ENCODE results near the gene TTC34.

The TTC34 gene

DNA sequence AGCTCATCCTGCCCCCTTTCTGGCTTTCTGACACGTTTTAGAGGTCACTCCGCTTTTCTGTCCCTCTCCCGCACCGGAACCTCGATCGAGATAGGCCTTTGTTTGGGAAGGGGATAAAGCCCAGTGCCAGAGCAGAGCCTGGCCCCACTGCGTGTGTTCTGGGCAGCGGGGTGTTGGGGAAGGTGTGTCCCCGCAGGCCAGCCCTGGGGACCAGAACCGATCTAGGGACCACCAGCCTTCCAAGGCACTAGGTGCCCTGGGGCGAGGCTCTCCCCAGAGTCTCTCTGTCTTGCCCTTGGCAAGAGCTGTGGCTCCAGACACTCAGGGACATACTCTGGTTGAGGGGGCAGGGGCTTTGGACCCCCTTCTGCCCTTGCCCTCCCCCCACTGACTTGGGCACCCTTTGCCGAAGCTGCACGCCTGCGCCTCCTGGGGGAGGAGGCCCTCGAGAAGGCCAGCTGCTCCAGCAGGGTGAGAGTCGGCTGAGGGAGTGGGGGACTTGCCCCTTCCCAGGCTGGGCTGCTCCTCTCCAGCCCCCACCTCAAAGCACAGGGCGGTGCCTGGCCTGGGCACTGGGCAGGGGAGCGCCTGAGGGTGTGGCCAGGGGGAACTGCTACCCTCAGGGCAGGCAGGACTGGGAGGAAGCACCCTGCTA lies 198.5 kb downstream of the TTC34 start:
- Mint-ChIP-seq H3K36me3 (peaks cover 3% of the 10 kb centered on the region), H3K9me3 (peaks cover 4% of the 10 kb centered on the region), H3K4me3 (no peak overlapping the region), H3K4me1 (no peaks in the 10 kb centered on the region), H3K27ac (no peak overlapping the region), H3K27me3 (peaks cover 12% of the 10 kb centered on the region)
- ATAC-seq (ENCODE audit: low read depth) (no peak), DNase-seq (ENCODE audit: low spot score in 2 of 2) (no peak)

DNA sequence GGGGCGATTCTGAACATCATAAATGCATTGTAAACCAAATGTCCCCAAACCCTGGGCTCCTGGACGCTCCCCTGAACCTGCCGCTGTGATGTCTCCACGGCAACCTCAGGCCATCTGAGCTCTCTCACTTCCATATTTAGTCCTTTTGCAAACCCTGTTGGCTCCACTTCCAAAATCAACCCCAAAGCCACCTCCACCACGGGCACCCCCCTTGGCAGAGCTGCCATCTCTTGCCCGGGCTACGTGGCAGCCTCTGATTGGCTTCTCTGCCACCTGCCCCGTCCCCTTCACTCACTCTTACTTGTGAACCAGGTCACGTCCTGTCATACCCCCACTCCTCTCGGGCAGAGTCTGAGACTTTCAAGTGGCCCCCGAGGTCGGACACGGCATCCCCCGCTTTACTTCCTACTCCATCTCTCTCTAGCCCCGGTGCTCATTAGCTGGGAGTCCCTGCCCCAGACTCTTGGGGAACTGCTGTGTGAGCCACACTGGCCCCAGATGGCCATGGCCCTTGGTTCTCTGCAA lies 199.1 kb downstream of the TTC34 start:
- H3K27me3 Mint-ChIP-seq = peaks cover 15% of the 10 kb centered on the region
- peaks cover 4% of the 10 kb centered on the region for H3K9me3 Mint-ChIP-seq
- H3K4me1 Mint-ChIP-seq = peaks cover 4% of the 10 kb centered on the region
- ATAC-seq (ENCODE audit: low read depth) = no peak
- no peak overlapping the region for H3K27ac Mint-ChIP-seq
- no peak for DNase-seq (ENCODE audit: low spot score in 2 of 2)
- H3K36me3 Mint-ChIP-seq = peaks cover 3% of the 10 kb centered on the region
- H3K4me3 Mint-ChIP-seq = no peak overlapping the region

DNA sequence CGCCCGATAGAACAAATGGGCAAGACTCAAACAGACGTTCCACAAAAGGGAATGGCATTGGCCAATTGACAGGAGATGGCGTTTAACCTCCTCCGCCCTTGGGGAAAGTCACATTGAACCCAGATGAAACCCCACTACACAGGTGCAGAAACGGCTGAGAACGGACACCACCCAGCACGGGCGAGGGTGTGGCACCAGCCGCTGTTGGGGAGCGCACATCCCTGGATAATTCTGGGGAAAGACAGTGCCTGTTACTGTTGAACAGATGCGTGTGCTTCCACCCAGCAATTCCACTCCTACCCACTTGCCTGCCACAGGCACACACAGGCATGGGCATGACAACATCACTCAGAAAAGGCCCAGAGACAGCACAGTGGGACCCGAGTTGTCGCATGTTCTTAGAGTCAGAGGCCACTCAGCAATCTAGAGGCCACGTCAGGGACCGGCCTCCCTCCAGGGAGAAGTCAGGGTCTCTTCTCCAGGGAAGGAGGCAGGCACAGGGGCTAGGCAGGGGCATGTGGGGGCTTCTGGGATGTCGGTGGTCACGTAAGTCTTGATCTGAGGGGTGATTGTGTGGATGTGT lies 199.7 kb downstream of the TTC34 start:
- Mint-ChIP-seq H3K27me3 (peaks cover 18% of the 10 kb centered on the region), H3K36me3 (peaks cover 3% of the 10 kb centered on the region), H3K27ac (no peak overlapping the region), H3K9me3 (peaks cover 4% of the 10 kb centered on the region), H3K4me3 (no peak overlapping the region), H3K4me1 (peaks cover 9% of the 10 kb centered on the region)
- DNase-seq (ENCODE audit: low spot score in 2 of 2) (no peak), ATAC-seq (ENCODE audit: low read depth) (no peak)

DNA sequence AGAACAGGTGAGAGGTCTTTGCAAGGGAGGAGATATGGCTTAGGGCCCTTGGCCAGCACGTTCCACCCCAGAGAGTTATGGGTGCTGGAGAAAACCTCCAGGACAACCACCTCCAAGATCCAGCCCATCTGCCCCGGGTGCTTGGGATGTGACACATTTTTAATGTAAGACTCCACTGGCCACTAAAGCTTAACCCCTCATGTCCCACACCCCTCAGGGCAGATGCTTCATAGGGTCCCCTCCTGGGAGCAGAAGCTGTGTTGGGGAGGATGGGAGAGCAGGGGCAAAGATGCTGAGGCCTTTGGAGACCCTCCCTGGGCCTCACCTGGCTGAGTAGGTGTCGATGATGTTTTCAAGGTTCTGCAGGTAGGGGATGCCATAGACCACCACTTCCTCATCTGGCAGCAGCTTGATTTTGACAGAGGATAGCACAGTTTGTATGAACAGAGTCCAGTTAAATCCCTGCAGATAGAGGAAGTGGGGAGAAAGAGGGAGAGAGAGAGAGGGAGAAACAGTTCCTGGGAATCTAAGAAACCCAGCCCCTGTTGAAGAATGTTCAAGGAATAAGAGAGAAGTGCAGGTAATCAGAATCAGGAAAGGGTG lies 203.1 kb downstream of the TTC34 start:
- peaks cover 14% of the 10 kb centered on the region for H3K27me3 Mint-ChIP-seq
- peaks cover 3% of the 10 kb centered on the region for H3K36me3 Mint-ChIP-seq
- H3K9me3 Mint-ChIP-seq = peaks cover 4% of the 10 kb centered on the region
- ATAC-seq (ENCODE audit: low read depth) (no peak), DNase-seq (ENCODE audit: low spot score in 2 of 2) (no peak)
- H3K27ac Mint-ChIP-seq = no peak overlapping the region
- H3K4me3 Mint-ChIP-seq = no peak overlapping the region
- peaks cover 9% of the 10 kb centered on the region for H3K4me1 Mint-ChIP-seq

DNA sequence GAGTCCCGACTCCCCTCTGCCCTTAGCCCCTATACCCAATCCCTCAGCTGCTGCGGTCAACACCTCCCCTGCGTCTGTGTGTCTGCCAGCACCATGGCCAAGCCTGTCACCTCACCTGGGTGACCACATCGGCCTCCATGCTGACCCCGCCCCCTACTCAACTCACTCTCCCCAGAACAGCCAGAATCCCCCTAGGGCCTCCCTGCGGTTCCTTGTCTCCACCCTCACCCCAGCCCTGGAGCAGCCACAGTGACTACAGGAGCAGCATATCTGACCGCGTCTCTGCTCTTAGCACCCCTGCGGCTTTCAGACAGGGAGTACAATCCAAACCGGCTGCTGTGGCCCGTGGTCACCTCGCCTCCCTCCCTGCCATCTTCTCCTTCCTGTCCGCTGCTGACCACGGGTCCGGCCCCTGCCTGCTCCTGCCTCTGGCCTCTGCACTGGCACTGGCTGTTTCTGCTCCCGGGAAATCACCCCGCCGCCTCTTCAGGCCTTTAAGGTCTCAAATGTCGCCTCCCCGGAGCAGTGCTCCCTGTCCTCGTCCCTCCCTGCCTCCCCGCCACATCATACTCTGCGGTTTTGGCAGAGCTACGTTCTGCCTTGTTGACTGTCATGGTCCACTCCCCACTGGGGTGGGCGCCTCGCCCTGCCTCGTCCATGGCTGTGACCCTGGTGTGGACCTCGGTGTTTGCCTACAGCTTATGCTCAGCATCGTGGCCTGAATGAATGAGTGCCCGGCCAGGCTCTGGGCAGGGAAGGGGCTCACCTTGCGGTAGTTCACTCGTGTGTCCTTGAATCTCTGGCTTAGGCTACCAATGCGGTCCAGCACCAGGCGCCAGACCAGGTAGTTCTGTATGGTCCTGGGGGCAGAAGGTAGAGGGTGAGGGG lies 203.8 kb downstream of the TTC34 start:
- ATAC-seq (ENCODE audit: low read depth) = no peak
- H3K4me3 Mint-ChIP-seq = no peak overlapping the region
- H3K4me1 Mint-ChIP-seq = peaks cover 11% of the 10 kb centered on the region
- H3K27me3 Mint-ChIP-seq = peaks cover 16% of the 10 kb centered on the region
- peaks cover 3% of the 10 kb centered on the region for H3K36me3 Mint-ChIP-seq
- H3K9me3 Mint-ChIP-seq = peaks cover 4% of the 10 kb centered on the region
- H3K27ac Mint-ChIP-seq = no peak overlapping the region
- DNase-seq (ENCODE audit: low spot score in 2 of 2) = no peak

DNA sequence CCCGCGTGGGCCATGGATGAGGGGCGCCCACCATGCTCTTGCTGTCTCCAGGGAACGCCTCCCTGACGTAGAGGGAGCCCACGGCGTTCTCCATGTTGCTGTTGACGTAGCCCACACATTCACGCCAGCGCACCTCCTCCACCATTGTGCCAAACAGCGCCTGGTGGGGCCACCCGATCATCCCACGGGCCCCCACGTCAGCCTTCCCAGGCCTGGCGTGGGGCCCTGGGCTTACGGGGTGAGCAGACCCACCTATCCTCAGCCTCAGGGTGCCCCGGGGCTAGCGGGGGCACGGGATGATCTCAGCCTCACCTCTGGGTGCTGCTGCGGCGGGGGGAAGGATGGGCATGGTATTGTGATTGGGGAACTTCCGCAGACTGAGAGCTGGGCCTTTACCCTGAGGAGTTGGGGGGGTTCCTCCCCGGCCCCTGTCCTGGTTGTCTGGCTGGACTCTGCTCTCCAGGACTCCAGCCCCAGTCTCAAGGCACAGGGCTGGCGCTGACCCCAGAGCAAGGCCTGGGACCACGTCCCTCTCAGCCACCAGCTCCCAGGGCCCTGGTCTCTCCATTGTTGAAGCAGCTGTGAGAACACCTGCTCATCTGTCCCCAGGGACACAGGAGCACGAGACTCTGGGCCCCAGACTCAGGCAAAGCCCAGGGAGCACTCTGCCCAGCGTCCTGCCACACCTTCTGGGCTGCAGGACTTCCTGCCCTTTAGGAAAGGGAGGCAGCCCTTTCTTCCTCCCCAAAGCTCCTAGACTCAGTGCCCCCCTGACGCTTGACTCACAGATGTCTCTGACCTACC lies 204.8 kb downstream of the TTC34 start:
- DNase-seq (ENCODE audit: low spot score in 2 of 2) (no peak), ATAC-seq (ENCODE audit: low read depth) (peak; percentile 35)
- Mint-ChIP-seq H3K27ac (no peak overlapping the region), H3K27me3 (peaks cover 12% of the 10 kb centered on the region), H3K4me3 (no peak overlapping the region), H3K4me1 (peaks cover 13% of the 10 kb centered on the region), H3K9me3 (peaks cover 4% of the 10 kb centered on the region), H3K36me3 (peaks cover 3% of the 10 kb centered on the region)

DNA sequence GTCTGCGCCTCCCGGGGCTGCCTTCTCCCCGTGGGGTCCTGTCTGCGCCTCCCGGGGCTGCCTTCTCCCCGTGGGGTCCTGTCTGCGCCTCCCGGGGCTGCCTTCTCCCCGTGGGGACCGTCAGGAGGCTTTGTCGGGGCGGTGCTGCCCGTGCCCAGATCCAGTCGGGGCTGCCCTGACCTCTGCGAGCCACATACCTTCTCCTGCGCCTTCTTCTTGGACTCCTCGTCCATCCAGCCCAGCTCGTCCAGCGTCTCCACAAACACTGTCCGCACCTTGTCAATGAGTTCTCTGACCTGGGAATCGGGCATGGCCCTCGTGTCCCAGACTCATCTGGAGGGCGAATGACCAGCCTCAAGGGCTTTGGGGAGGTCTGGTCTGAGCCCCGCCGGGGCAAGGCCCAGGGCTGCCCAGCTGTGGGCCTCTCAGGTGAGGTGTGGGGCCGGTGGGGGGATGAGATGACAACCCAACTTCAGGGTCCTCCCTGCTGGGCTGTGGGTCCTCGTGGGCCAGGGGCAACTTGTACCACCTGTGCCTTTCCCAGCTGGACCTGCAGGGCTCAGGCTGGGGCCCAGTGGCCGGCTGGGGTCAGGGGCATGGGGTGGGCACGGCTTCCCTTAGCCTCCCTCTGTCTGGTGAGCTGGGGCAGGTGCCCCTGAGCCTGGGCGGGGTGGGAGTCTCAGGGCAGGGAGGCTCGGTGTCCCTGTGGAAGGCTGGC lies 205.5 kb downstream of the TTC34 start:
- Mint-ChIP-seq H3K36me3 (peaks cover 3% of the 10 kb centered on the region), H3K27me3 (peaks cover 13% of the 10 kb centered on the region), H3K4me1 (peaks cover 14% of the 10 kb centered on the region), H3K9me3 (peaks cover 4% of the 10 kb centered on the region), H3K27ac (no peak overlapping the region), H3K4me3 (no peak overlapping the region)
- DNase-seq (ENCODE audit: low spot score in 2 of 2) = no peak
- no peak for ATAC-seq (ENCODE audit: low read depth)

DNA sequence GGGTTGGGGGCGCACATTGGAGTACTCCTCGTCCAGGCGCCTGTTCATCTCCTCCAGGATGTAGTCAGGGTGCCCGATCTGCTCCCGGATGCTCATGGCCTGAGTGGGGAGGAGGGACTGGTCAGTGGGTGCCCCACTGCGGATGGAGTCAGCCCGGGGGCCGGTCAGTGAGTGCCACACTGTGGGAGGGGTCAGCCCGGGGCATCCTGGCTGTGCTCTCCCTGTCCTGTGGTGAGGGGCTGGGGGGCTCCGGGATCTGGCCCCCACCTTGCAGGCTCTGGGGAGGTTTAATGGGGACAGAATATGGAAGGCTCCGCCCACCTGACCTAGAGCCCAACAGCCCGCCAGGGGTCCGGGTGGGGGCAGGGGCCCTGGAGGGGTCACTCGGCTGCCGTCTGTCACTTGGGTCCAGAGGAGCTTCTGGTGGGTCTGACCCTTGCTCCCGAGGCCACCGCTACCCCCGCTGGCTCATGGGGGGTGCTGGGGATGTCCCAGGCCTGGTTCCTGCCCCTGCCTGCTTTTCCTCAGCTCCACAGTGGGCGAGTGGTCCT lies 206.2 kb downstream of the TTC34 start:
- Mint-ChIP-seq H3K9me3 (peaks cover 4% of the 10 kb centered on the region), H3K36me3 (peaks cover 3% of the 10 kb centered on the region), H3K27me3 (peaks cover 13% of the 10 kb centered on the region), H3K4me3 (no peak overlapping the region), H3K4me1 (peaks cover 14% of the 10 kb centered on the region), H3K27ac (no peak overlapping the region)
- DNase-seq (ENCODE audit: low spot score in 2 of 2) (no peak), ATAC-seq (ENCODE audit: low read depth) (no peak)

DNA sequence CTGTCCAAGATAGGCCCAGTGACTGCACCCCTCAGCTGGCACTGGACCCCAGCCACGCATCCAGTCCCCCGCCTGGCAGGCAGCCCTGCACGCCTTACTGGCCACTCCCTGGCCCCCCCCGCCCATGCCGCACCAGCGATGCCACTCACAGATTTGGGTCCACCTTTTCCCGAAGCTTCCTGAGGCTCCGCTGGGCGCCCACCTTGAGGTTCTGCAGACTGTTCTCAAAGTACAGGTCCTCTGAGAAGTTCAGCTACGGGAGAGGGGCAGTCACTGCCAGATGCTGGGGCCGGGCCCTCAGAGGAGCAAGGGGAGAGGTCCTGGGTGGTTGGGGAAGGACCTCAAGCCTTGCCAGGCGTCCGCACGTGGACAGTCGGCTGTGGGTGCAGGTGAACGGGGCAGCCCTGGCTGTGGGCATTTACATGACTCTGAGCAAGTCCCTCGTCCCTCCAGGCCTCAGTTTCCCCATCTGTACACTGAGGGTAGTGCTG lies 206.8 kb downstream of the TTC34 start:
- peaks cover 4% of the 10 kb centered on the region for H3K9me3 Mint-ChIP-seq
- DNase-seq (ENCODE audit: low spot score in 2 of 2) = no peak
- ATAC-seq (ENCODE audit: low read depth) = no peak
- H3K27me3 Mint-ChIP-seq = peaks cover 13% of the 10 kb centered on the region
- H3K4me3 Mint-ChIP-seq = no peak overlapping the region
- H3K4me1 Mint-ChIP-seq = peaks cover 14% of the 10 kb centered on the region
- H3K36me3 Mint-ChIP-seq = peaks cover 3% of the 10 kb centered on the region
- H3K27ac Mint-ChIP-seq = no peak overlapping the region

DNA sequence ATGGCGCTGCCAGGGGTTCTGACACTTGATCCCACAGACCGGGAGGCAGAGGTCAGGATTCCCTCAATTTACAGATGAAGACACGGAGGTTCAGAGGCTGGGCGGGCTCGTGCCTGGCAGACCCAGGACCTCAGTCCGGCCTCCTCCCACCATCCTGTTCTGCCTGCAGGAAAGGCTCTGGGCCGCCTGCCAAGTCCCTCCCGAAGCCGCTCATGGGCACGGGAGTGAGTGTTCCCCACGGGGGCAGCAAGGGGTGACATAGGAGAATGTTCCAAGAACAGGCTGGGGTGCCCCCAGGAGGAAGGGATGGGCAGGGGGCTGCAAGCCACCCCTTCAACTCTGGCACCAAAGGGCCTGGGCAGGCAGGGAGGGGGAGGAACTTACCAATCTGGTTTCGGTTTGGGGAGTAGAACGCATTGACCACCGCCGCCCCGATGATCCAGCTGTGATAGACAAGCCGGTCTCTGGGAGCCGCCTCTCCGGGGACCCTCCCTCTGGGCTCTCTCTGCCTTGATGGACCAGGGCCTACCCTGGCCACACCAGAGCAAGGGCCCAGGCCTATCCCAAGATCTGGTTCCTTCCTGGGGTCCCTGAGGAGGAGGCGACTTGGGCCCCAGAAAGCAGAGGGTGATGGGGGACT lies 207.4 kb downstream of the TTC34 start:
- H3K9me3 Mint-ChIP-seq = peaks cover 4% of the 10 kb centered on the region
- peaks cover 3% of the 10 kb centered on the region for H3K36me3 Mint-ChIP-seq
- H3K27ac Mint-ChIP-seq = no peak overlapping the region
- no peak overlapping the region for H3K4me3 Mint-ChIP-seq
- H3K27me3 Mint-ChIP-seq = peaks cover 13% of the 10 kb centered on the region
- DNase-seq (ENCODE audit: low spot score in 2 of 2) (no peak), ATAC-seq (ENCODE audit: low read depth) (no peak)
- peaks cover 14% of the 10 kb centered on the region for H3K4me1 Mint-ChIP-seq

DNA sequence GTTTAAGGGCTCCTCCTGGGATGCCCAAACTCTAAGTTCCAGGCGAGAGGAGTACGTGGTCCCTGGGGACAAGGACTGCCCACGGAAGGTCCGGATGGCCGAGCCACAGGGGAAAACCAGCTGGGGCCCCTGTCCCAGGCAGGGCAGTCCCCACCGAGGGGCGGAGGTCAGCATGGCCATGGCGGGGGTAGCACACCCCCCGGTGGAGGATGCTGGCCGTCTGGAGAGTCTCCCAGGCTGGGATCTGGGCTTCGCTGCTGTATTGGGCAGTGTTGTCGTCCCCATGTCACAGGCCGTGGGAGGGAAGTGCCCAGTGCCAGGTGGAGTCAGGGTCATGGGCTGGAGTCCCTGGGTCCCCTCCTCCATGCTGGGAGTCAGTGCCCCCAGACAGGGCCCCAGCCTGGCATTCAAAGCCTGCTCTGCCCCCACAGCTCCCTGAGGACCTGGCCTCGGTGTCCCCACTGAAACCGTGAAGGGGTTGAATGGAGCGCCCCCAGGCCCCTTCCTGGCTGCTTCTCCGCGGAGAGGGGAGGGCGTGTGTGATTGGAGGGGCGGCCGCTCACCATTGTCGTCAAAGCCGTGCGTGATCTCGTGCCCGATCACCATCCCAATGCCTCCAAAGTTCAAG lies 208.1 kb downstream of the TTC34 start:
- Mint-ChIP-seq H3K27ac (no peak overlapping the region), H3K4me3 (no peak overlapping the region), H3K9me3 (no peaks in the 10 kb centered on the region), H3K4me1 (peaks cover 14% of the 10 kb centered on the region), H3K36me3 (no peaks in the 10 kb centered on the region), H3K27me3 (peaks cover 11% of the 10 kb centered on the region)
- DNase-seq (ENCODE audit: low spot score in 2 of 2) = no peak
- ATAC-seq (ENCODE audit: low read depth) = no peak

DNA sequence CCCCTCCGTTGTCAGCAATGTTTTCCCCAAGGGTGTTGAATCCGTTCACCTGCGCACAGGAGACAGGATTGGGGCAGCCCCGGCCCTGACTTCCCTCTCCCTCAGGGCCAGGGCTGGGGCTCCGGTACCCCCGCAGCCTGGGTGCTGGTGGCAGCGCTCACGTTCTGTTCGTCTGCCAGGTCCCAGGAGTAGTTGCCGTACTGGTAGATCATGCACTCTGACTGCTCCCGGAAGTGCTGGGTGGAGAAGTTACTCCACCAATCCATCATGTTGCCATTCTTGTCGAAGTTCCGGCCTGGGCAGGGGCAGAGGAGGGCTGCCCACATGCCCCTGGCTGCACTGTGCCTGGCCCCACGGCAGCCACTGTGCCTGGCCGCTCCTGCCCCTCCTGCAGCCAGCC lies 208.8 kb downstream of the TTC34 start:
- no peaks in the 10 kb centered on the region for H3K9me3 Mint-ChIP-seq
- no peaks in the 10 kb centered on the region for H3K36me3 Mint-ChIP-seq
- H3K27ac Mint-ChIP-seq = no peak overlapping the region
- peaks cover 10% of the 10 kb centered on the region for H3K27me3 Mint-ChIP-seq
- H3K4me3 Mint-ChIP-seq = no peak overlapping the region
- ATAC-seq (ENCODE audit: low read depth) (no peak), DNase-seq (ENCODE audit: low spot score in 2 of 2) (no peak)
- H3K4me1 Mint-ChIP-seq = peaks cover 13% of the 10 kb centered on the region
